K562 (cell line): ENCODE results near the gene TFAP2A. TPM values are rescaled to one million over a fixed set of nuclear protein-coding genes. Genes with fewer than 3 reads are reported as not detected.

Experiments
- ARNT ChIP-seq, 2 experiments: fragments of 450-650 bp; IDR thresholded peaks; 2 replicates each; pipeline ENCODE4 v1.6.1; 2016; ENCODE audit warnings: mild to moderate bottlenecking in 1 of 2
- ATF1 ChIP-seq, 2 experiments: fragments of 450-650 bp in 1 of 2; IDR thresholded peaks; 2 replicates each; pipeline ENCODE4 v1.6.1; 2016; ENCODE audit warnings: missing compliant biosample characterization in 1 of 2, missing genetic modification characterization in 1 of 2
- BDP1 ChIP-seq: IDR thresholded peaks from 3 replicates; pipeline ENCODE4 v1.6.1; 2011; ENCODE audit not compliant: insufficient read length, insufficient read depth
- CHAMP1 ChIP-seq: fragments of 450-650 bp; IDR thresholded peaks from 2 replicates; pipeline ENCODE4 v1.6.1; 2016; ENCODE audit warnings: mild to moderate bottlenecking
- FIP1L1 ChIP-seq: fragments of 200-400 bp; formaldehyde crosslinking; IDR thresholded peaks from 2 replicates; pipeline ENCODE4 v1.6.1; 2018; ENCODE audit warnings: mild to moderate bottlenecking, low read depth, low read length; ENCODE audit not compliant: poor library complexity, severe bottlenecking
- FOS ChIP-seq: IDR thresholded peaks from 3 replicates; pipeline ENCODE4 v1.6.1; 2011; ENCODE audit not compliant: insufficient read length; ENCODE audit errors: extremely low read depth
- KDM5B ChIP-seq: fragments of 200-600 bp; sonication (generic); IDR thresholded peaks from 2 replicates; pipeline ENCODE4 v1.6.1; 2012; ENCODE audit warnings: low read depth, mild to moderate bottlenecking, moderate library complexity, low read length, control low read depth, inconsistent platforms; ENCODE audit not compliant: insufficient replicate concordance
- MYC ChIP-seq, 2 experiments: fragments of 250-450 bp in 1 of 2; sonication (Bioruptor Pico) in 1 of 2; IDR thresholded peaks; 2 replicates each; pipeline versions ENCODE4 v1.5.1 to v1.6.1; 2012 to 2021; ENCODE audit warnings: low read depth in 2 of 2, borderline replicate concordance in 1 of 2, improper control_type of control experiment in 1 of 2, low read length in 1 of 2, mild to moderate bottlenecking in 1 of 2, moderate library complexity in 1 of 2
- RBM22 ChIP-seq: fragments of 200-400 bp; formaldehyde crosslinking; IDR thresholded peaks from 2 replicates; pipeline ENCODE4 v1.6.1; 2018; ENCODE audit warnings: low read length, low read depth; ENCODE audit not compliant: poor library complexity, severe bottlenecking
- SAP30 ChIP-seq: fragments of 200-600 bp; sonication (generic); IDR thresholded peaks from 2 replicates; pipeline ENCODE4 v1.6.1; 2012; ENCODE audit warnings: borderline replicate concordance, low read depth, mild to moderate bottlenecking, moderate library complexity, low read length, control low read depth, inconsistent platforms; ENCODE audit not compliant: insufficient read depth, poor library complexity, severe bottlenecking
- SNRNP70 ChIP-seq: fragments of 200-400 bp; formaldehyde crosslinking; optimal IDR thresholded peaks from 2 replicates; pipeline ENCODE3; 2017; ENCODE audit warnings: low read depth, low read length
- SUPT5H ChIP-seq: fragments of 450-650 bp; IDR thresholded peaks from 2 replicates; pipeline ENCODE4 v1.6.1; 2016
- TAF1 ChIP-seq: IDR thresholded peaks from 2 replicates; pipeline ENCODE4 v1.6.1; 2011; ENCODE audit warnings: mild to moderate bottlenecking, low read length, moderate library complexity; ENCODE audit not compliant: insufficient read depth, control insufficient read depth, severe bottlenecking; ENCODE audit errors: extremely low read depth
- ZBTB11 ChIP-seq, 3 experiments: fragments of 200-800 bp in 1 of 3; fragments of 250-450 bp in 1 of 3; fragments of 450-650 bp in 1 of 3; sonication (Bioruptor Pico) in 1 of 3; sonication (Bioruptor generic) in 1 of 3; formaldehyde crosslinking in 1 of 3; IDR thresholded peaks; 2 replicates each; pipeline versions ENCODE4 v1.6.1 to v1.8.0; 2016 to 2022; ENCODE audit warnings: mild to moderate bottlenecking in 2 of 3, missing genetic modification characterization in 2 of 3, missing compliant biosample characterization in 1 of 3, moderate library complexity in 1 of 3
- ZNF347 ChIP-seq: fragments of 450-650 bp; formaldehyde crosslinking; IDR thresholded peaks from 2 replicates; pipeline ENCODE4 v1.4.0; 2020; ENCODE audit warnings: low read depth, mild to moderate bottlenecking, moderate library complexity
- ZNF395 ChIP-seq: fragments of 200-800 bp; sonication (Bioruptor generic); IDR thresholded peaks from 2 replicates; pipeline ENCODE4 v1.6.1; 2017; ENCODE audit warnings: missing genetic modification characterization, missing compliant biosample characterization
- polyA plus RNA-seq, 8 experiments: library from polyadenylated mRNA; depleted of rRNA in 4 of 8; stranded (reverse) in 5 of 8; unstranded in 3 of 8; fragments of >200 nt; fragmentation: Nextera tagmentation in 2 of 8; fragmentation: Illumina TruSeq in 1 of 8; extraction: Ambion mirVana in 2 of 8; extraction: Trizol in 1 of 8; gene quantifications; 2 replicates each; pipeline versions ENCODE4 v1.2.1 to v1.2.3, GENCODE V29; 2011 to 2014; ENCODE audit warnings: inconsistent platforms in 1 of 8, missing spikeins in 1 of 8
- total RNA-seq, 7 experiments: library from RNA; depleted of rRNA in 6 of 7; stranded (reverse); fragments of >200 nt in 6 of 7; fragmentation: Illumina TruSeq in 2 of 7; extraction: Trizol in 2 of 7; gene quantifications; 2 replicates each; pipeline versions ENCODE4 v1.2.1 to v1.2.3, GENCODE V29; 2011 to 2021; ENCODE audit warnings: low replicate concordance in 1 of 7

The TFAP2A gene
- total and polyA plus RNA-seq, 9 of the 15 experiments (the other 6 are each of a cell fraction or from before 2014, with no cell fraction given), result 0.14 to 0.53 (median 0.19) TPM; not detected in 1

GRCh38 chr6:10404799-10405512 is 9.9 kb downstream of the TFAP2A start (continued):
- TF ChIP-seq KDM5B, result peak; percentile 59
- TF ChIP-seq SAP30, result peak; percentile 66
- TF ChIP-seq FIP1L1, result peak; percentile 77
- no peak for TF ChIP-seq FOS
- TF ChIP-seq ZBTB11 (CRISPR knock-in tag; IDR thresholded peaks at IDR 0.05), result peak in 1 of 3 experiments; percentile 7; a peak in 1 of 6 replicates
- TF ChIP-seq SUPT5H, result peak; percentile 75
- TF ChIP-seq RBM22, result peak; percentile 73
- no peak for TF ChIP-seq BDP1
- no peak for TF ChIP-seq TAF1
- no peak for TF ChIP-seq SNRNP70
- TF ChIP-seq ZNF347 (CRISPR knock-in tag), result 0 out of 2 replicates have a peak, but pooled peaks have one; percentile 12
- TF ChIP-seq CHAMP1, result 0 out of 2 replicates have a peak, but pooled peaks have one; percentile 13
- peak; percentile 56; the same call in 1 of the 2 replicates for TF ChIP-seq ZNF395 (CRISPR knock-in tag)
- no peak for TF ChIP-seq MYC (IDR thresholded peaks at IDR 0.05; ENCODE audit: low read depth, low read length)
- TF ChIP-seq MYC (CRISPR knock-in tag; IDR thresholded peaks at IDR 0.05; ENCODE audit: borderline replicate concordance, low read depth), result peak; percentile 93; the same call in 1 of the 2 replicates
- no peak for TF ChIP-seq ARNT (IDR thresholded peaks at IDR 0.05)
- TF ChIP-seq ATF1 (CRISPR knock-in tag; IDR thresholded peaks at IDR 0.05), result no peak
- TF ChIP-seq ATF1 (tag; IDR thresholded peaks at IDR 0.05), result peak; percentile 27
